NCI-H146 treated with DMSO at 0.1 percent for 48 hours (cell line): ENCODE measurements around the gene MYL9.
"Not testable (repeated sequence)": the region's sequence is repeated elsewhere in the genome, so short reads cannot be mapped to it uniquely, and the experiment has no call there.

Source experiments
- DNase-seq: peaks from one replicate; lab custom pipeline; 2025; ENCODE audit not compliant: unreplicated experiment; lab: John Stamatoyannopoulos, UW

Gene MYL9

GRCh38 chr20:36548704-36549627, 7.6 kb downstream of the MYL9 start:
- no peak for DNase-seq

DNA sequence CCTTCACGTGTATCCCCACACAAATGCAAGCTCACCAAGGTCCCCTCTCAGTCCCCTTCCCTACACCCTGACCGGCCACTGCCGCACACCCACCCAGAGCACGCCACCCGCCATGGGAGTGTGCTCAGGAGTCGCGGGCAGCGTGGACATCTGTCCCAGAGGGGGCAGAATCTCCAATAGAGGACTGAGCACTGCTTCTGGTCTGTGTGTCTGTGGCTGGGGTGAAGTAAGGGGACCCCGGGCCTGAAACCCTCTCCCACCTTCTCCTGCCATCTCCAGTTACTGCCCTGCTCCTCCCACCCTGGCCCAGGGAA, 8.3 kb downstream of the MYL9 start:
- DNase-seq = no peak

GRCh38 chr20:36549942-36550789, 8.8 kb downstream of the MYL9 start:
- no peak for DNase-seq

DNA sequence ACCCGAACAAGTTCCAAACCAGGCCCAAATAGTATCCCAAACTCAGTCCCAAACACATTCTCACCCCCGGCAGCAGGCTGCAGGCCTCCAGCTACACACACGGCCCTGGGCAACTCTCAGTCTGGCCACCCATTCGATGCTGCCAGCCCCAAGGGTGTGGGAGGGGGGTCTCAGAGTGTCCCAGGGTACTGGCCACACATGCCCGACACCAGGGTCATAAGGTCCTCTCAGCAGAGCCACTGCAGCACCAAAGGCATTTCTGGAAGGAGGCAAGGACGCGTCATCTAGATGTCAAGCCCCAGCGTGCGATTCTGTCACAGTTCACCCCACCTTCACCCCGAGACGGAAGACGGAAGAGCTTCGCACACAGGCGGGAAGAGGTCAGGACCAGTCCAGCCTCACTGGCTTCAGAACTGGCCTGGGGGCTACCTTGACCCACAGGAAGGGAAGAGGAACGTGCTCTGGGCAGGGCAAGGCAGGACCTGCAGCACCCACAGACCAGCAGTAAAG, 9.5 kb downstream of the MYL9 start:
- no peak for DNase-seq

GRCh38 chr20:36555248-36555647, 13.9 kb downstream of the MYL9 start:
- DNase-seq = no peak

DNA sequence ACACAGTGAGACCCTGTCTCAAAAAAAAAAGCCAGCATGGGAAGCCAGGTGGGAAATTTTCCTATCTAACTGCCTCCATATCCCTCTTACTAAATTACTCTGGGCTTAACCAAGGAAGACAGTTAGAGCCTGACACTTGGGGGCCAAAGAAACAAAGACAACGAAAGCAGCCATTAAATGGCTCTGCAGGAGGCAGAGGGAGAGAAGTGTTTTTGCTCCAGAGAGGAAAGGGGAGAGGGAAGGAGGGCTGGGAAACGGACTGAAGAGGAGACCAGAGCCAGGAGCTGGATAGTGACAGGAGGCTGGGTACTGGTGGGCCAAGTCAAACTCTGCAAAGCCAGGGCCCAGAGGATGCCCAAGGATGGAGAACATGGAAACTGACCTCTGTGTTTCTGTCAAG, 21.4 kb downstream of the MYL9 start:
- DNase-seq = no peak

DNA sequence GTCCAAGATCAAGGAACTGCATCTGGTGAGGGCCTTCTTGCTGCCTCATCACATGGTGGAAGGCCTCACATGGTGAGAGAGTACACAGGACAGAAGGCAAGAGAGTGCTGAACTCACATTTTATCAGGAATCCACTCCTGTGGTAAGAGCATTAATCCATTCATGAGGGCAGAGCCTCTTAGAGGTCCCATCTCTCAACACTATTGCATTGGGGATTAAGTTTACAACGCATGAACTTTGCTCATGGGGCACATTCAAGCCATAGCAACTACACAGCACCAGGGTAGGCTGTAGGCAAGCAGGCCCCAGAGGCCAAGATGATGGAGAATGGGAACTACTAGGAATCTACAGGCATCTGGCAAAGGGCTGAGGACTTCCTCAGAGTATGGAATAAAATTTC, 22.1 kb downstream of the MYL9 start:
- DNase-seq = no peak

- not testable (repeated sequence) for DNase-seq
Measured at GRCh38 chr20:36564078-36564725, 22.9 kb downstream of the MYL9 start.

GRCh38 chr20:36564726-36565121, 23.4 kb downstream of the MYL9 start:
- DNase-seq = not testable (repeated sequence)

- DNase-seq = no peak
Measured at GRCh38 chr20:36565520-36565919, 24.2 kb downstream of the MYL9 start.

- no peak for DNase-seq
Measured at GRCh38 chr20:36569847-36570429, 28.6 kb downstream of the MYL9 start.

GRCh38 chr20:36571564-36572504, 30.5 kb downstream of the MYL9 start:
- DNase-seq = peak; percentile 18

- no peak for DNase-seq
Measured at GRCh38 chr20:36572701-36573102, 31.4 kb downstream of the MYL9 start.

- DNase-seq = peak; percentile 70
Measured at GRCh38 chr20:36573103-36573797, 31.9 kb downstream of the MYL9 start, which contains the start of gene TGIF2. TSS of gene TGIF2 (plus strand) at chr20:36573597. CDS start at chr20:36578775, 5,178 bp downstream.

DNA sequence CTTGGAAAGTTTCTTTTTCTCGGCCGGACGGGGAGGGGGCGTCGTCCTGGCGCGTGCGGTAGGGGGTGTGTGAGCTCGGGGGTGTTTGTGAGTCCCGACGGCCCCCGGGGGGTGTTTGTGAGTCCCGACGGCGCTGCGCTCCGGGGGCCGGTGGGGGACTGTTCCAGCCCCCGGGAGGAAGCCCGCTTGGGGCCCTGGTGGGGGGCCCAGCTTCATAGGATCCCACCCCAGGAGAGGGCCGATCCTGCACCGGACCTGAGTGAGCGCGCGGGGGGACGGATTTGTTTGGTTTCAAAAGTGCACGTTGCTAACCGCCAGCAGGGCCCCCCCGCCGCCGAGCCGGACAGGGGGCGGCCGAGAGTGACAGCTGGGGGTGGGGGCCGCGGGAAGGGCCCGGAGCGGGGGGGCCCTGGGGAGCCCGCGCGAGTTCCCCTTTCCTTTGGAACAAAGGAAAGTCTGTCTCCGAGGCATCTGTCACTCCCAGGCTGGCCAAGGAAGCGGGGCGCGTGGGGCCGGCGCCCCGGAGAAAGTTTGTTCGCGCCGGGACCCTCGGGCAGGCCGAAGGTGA, 32.6 kb downstream of the MYL9 start:
- no peak for DNase-seq

DNA sequence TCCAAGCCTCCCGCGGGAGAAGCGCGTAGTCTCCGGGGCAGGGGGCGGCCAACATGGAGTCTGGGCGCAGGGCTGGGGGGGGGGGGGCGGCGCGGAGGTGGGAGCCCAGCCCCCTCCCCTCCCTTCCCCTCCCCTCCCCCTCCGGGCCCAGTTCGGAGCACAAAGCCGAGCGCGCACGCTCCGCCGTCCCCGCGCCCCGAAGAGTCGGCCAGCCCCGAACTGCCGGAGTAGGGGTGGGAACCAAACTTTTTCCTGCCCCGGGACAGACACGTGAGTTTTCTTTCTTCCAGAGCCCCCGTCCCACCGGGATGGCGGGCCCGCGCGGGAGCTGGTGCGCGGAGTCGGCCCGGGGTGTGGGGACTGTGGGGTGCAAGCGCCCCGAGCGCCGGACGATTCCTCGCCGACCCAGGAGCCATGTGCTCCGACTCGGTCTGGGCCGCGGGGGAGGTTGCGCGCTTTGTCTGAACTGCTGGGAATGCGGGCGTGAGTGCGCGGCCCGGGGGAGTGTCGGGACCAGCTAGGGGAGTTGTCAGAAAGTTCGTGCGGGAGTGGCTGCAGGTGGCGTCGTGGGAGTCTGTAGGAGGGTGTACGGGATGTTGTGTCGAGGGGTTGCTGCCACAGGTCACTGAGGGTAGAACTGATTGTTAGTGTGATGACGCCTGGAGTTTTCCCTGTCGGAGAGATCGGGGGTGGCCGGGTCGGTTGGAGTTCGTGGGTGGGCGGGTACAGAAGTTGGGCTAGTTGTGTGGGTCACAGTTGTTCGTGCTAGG, 33.2 kb downstream of the MYL9 start:
- no peak for DNase-seq

DNA sequence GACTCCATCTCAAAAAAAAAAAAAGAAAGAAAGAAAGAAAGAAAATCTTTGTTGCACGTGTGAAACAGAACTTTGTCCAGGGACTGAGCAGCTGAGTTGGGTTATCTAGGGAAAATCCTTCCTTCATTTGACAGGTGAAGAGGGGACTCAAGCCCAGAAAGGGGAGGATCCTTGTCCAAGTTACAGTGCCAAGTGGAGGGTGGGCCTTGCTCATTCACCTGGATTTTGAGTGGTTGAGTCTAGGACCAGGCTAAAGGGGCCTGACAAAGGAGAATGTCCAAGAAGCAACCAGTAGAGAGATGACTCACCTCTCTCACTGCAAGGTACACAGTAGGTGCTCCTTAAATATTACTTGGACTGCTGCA, 34.7 kb downstream of the MYL9 start:
- DNase-seq = no peak

- no peak for DNase-seq
Measured at GRCh38 chr20:36578356-36579041, 37.2 kb downstream of the MYL9 start.
